Measurements from ENCODE around the gene PROKR1. TPM values are rescaled to one million over a fixed set of nuclear protein-coding genes. Genes with fewer than 3 reads are reported as not detected.
"Not testable (repeated sequence)": the region's sequence is repeated elsewhere in the genome, so short reads cannot be mapped to it uniquely, and the experiment has no call there.

Gene PROKR1
- polyA plus RNA-seq (2013, experiment 1 of 2; ENCODE audit: insufficient read length) = not detected
- polyA plus RNA-seq (2013, experiment 2 of 2; ENCODE audit: insufficient read length) = not detected

DNA sequence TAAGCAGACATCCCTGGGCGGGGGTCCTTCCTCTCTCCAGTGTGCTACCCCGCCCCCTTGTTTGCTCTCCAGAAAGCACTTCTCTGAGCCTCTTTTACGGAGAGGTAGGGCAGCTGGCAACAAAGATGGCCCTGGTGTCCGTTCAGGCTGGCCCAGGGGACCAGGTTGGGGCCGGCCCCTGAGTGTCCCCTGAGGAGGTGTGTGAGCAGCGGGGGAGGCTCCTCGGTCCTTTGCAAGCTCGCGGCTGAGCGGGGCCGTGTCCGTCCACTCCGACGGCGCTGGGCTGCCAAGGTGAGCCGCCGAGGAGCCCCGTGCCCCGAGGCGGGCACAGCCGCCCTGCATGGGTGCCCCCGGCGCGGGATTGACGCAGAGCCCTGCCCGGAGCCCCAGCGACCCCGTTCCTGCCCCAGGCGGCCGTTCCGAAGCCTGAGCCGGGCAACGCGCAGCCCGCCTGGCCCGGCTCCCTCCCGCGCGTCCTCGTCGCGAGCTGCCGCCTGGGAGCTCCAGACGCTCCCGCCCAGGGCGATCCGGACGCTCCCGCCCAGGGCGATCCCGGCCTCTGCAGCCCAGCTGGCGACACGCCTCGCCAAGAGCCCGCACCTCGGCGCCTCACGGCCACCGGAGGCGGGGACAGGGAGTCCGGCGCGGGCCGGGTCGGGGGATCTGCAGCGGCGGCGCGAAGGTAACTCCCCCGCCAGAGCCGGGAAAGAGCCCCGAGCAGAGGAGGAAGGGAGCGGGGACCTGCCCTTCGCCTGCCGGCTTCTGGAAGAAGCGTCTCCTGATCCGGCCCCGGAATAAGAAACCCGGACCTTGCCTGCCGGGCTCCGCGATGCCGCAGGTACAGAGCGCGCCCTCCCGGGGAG is at the start of gene PROKR1:
TSS of gene PROKR1 (plus strand) at position 569 of the 863 bp plus-strand sequence. CDS start 2,243 bp downstream, outside the sequence.
- DNase-seq = peak; percentile 30

DNA sequence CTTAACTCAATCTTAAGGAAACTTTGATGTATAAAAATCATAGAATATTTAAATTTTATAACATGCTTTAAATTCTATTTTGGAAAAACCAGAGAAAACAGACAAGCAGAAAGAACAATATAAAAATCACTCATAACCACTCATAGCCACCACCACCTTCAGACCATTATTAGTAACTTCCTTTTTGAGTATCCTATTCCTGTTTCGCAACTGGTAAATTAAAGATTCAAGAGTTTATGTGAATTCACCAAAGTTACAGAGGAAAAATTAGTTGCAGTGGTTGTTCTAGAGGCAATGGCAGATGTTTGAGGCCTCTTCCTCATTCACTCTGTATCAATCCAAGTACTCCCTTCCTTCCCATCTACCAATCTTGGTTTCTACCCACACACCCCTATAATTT is 49.3 kb upstream of the PROKR1 start:
- no peak for DNase-seq

DNA sequence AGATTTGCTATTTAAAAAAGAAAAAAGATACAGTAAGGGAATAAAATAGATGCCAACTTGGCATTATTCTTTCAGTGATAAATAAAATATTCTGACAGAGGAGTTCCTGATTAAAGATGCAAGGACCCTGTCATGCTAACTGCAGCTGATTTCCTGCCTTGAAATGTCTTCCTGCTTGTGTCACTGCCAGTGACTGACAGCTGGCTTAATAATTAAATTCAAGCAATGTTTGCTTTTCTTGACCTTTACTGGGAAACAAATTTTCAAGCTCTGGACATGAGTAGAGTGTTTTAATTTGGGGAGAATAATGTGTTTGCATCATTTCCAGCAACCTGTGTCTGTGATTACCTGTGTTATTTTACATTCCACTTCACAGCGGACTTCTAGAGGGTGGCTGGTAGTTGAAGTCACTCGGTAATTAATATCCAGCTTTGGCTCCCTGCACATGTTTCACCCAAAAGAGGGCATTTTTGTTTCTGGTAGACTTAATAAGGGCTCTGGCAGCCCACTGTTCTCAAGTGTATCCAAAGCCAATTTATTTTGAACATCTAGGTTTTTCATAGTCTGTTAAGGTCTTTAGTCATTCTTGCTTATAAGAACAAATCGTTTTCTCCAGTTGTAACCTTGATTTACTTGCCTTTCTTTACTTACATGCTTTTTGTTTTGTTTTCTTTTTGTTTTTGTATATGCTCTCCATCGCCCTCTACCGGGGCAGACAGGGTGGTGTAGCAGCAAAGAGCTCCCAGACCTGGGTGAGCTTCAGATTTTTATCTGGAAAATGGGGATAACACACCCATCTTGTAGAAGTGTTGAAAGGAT is 48.5 kb upstream of the PROKR1 start:
- DNase-seq = peak; percentile 39

DNA sequence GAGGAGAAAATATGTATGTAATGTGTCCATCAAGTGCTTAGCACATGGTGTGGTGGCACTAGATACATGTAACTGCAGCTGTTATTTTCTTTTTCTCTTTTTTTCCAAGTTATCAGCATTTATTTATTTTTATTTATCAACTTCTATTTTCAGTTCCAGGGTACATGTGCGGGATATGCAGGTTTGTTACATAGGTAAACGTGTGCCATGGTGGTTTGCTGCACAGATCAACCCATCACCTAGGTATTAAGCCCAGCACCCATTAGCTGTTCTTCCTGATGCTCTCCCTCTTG is 47.9 kb upstream of the PROKR1 start:
- not testable (repeated sequence) for DNase-seq

DNA sequence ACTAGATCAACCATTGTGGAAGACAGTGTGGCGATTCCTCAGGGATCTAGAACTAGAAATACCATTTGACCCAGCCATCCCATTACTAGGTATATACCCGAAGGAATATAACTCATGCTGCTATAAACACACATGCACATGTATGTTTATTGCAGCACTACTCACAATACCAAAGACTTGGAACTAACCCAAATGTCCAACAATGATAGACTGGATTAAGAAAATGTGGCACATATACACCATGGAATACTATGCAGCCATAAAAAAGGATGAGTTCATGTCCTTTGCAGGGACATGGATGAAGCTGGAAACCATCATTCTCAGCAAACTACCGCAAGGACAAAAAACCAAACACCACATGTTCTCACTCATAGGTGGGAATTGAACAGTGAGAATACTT is 42.9 kb upstream of the PROKR1 start:
- DNase-seq = not testable (repeated sequence)

DNA sequence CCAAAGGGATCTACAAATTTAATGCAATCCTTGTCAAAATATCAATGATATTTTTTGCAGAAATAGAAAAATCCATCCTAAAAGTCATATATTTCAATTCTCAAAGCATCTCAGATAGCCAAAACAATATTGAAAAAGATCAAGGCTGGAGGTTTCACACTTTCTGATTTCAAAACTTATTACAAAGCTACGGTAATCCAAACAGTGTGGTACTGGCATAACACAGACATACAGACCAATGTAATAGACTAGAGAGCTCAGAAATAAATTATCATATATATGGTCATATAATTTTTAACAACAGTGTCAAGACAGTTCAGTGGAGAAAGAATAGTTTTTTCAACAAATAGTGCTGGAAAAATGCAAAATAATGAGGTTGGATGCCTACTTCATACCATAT is 40.3 kb upstream of the PROKR1 start:
- DNase-seq = no peak

DNA sequence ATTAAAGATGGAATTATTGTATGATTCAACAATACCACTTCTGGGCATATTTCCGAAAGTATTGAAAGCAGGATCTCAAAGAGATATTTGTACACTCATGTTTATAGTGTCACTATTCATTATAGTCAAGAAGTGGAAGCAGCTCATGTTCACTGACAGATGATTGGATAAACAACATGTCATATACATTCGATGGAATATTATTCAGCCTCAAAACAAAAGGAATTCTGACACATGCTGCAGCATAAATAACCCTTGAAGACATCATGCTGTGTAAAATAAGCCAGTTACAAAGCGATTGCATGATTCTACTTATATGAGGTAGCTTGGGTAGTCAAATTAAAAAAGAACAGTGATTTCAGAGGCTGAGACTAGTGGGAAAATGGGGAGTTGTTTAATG is 39.3 kb upstream of the PROKR1 start:
- DNase-seq = no peak

DNA sequence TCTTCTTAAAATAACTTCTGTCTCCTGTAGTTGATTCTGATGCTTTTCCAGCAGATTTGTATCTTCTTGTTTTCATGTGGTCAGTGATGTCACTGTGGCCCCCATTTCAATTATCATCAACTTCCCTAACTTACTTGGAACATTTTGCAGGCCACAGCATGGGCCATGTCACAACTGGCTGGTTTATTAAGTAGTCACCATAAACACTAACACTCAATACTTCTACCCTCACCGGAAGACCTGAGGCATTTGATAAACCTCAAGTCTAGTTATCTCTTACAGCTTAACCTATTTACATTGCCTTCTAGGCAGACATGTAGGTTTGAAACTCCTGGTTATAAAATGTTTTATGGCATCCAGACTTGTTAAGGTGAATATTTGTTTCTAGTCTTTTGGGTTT is 37.4 kb upstream of the PROKR1 start:
- no peak for DNase-seq

DNA sequence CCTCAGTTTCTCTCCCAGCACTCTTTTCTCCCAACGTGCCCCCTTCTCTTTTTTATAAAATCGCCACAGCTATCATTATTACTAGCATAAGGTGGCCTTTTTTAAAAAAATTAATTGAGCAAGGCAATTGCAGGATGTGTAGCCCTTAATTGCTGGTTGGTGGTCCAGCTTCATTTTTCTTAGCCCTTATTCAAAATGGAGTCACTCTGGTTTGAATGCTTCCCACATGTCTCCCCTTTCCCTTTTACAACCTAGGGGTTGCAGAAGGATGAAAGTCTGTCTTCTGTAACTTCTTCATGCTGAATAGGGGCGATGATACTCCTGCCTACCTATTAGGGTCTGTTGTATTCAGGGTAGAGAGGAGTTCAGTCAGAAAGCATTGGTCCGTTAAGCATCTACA is 36.6 kb upstream of the PROKR1 start:
- DNase-seq = no peak

DNA sequence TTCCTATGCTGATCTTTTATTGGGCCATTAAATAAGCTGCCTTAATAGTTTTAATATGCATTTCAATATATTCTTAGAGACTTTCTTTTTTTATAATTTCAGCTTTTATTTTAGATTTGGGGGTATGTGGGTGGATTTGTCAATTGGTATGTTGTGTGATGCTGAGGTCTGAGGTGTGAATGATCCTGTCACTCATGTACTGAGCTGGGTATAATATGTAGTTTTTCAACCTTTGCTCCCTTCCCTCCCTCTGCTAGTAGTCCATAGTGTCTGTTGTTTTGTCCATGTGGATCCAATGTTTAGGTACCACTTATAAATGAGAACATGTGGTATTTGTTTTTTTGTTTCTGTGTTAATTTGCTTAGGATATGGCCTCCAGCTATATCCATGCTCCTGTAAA is 35.5 kb upstream of the PROKR1 start:
- DNase-seq = no peak

DNA sequence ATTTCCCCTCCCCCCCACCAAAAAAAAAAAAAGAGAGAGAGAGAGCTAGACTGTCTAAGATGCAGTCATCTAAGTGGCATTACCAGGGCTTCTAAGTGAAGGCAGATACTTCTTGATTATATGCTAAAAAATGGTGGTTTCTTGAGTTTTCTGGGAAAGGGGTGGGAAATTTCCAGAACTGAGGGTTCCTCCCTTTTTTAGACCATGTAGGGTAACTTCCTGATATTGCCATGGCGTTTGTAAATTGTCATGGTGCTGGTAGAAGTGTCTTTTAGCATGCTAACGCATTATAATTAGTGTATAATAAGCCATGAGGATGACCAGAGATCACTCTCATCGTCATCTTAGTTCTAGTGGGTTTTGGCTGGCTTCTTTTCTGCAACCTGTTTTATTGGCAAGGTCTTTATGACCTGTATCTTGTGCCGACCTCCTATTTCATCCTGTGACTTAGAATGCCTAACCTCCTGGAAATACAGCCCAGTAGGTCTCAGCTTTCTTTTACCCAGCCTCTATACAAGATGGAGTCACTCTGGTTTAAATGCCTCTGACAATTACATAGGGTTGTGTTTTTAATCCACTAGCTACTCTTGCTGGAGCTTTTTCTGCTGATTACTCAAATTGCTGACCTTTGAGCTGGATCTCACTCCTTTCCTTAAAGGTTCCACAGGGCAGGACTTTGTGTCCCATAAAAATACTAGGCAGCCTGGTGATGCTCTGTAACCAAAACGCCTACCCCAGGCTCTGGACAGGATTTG is 30.4 kb upstream of the PROKR1 start:
- DNase-seq = no peak

DNA sequence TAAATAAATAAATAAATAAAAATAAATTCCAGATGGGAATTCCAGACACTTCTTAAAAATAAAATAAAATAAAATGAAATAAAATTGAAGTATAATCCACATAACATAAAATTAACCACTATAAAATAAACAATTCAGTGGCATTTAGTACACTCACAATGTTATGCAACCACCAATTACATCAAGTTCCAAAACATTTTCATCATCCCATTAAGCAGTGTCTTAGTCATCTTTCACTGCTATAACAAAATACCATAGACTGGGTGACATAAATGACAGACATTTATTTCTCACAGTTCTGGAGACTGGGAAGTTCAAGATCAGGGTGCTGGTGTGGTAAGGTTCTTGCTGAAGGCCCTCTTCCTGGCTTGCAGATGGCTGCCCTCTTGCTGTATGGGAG is 22.6 kb upstream of the PROKR1 start:
- no peak for DNase-seq

DNA sequence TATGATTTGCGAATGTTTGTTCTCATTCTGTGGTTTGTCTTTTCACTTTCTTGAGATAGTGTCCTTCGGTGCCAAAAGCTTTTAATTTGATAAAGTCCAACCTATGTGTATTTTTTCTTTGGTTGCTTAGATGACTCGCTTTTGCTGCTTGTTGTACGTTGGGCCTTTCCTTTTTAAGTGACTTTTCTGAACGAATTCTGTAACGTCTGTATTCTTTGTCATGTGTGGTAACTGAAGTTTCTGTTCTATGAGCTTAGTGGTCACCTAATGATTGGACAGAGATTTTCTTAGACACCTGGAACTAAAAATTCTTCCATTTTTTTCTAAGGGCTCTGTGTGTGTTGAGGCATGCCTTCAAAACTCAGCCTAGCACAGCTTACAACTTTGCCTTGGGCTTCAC is 19.6 kb upstream of the PROKR1 start:
- DNase-seq = no peak

DNA sequence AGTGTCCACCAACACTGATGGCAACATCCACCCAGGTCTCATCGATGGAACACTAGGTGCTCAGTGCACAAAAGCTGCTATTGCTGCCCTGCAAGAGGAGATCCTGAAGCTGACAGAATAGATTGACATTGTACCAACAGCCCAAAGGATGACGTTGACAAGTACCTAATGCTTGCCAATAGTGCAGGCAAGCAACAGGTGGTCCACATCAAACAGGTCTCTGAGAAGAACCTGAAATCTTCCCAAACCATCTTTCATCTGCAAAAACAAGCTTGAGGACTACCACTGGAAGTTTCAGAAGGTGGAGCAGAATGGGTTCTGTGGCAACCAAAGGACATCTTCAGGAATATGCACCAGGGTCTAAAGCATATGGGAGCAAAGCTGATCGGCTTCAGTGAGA is 15.8 kb upstream of the PROKR1 start:
- no peak for DNase-seq

DNA sequence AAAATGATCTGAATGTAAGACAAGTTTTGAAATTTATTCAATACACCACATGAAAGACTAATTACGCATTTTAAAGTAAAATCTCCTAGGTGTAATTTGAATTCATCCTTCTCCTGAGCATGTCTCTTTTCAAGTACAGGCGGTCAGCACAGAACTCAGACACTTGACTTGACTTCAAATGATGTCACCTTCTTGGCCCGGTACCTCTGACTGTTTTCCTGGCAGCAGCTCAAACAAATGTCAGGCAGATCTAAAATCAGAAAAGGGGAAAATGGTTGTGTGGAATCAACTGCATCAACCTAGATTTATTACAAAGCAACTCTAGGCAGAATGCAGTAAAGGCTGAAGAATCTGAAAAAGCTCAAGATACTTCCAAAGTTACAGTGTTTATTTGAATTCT is 11.4 kb upstream of the PROKR1 start:
- no peak for DNase-seq

DNA sequence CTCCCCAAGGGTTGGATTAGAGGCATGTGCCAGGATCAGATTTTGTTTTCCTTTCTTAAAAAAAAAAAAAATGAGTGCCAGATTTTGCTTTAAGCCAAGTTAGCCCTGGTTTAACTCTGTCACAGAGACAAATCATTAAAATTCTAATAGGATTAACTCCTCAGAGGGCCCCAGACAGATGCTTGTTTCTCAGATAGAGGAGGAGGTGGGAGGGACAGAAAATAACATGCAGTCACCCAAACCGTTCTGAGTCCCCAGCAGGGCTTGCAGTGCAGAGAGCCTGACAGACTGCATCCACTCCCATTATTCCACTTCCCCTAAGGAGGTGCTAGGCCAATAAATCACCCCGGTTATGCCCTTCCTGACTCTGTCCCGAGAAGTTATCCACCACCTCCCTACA is 6.3 kb upstream of the PROKR1 start:
- no peak for DNase-seq

DNA sequence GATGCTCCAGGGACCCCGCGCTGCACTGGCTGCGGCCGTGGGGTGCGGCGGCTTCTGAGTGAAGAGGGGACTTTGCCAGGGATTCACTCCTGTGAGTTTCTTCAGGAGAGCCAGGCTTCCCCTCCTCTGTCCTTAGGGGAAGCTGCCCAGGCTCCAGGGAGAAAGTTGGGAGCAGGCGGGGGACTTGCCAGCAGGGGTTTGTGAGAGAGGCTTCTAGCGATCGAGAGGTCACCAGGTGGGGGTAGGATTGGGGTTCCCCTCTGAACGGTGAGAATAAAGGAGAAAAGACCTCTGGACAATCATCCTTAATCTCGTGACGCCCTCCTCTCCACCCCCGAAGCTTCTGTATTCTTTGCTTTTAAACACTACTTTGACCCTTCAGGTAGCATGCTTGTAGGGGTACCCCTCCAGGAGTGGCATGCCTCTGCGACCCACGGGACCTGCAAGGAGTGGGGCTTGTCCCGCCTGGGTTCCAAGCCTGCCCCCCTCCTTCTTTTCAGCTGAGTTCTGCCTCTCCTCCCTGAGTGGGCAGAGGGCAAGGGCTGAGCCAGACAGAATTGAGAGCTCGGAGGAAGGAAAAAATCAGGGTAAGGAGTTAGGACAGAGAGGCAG is 601 bp downstream of the PROKR1 start:
- DNase-seq = no peak

DNA sequence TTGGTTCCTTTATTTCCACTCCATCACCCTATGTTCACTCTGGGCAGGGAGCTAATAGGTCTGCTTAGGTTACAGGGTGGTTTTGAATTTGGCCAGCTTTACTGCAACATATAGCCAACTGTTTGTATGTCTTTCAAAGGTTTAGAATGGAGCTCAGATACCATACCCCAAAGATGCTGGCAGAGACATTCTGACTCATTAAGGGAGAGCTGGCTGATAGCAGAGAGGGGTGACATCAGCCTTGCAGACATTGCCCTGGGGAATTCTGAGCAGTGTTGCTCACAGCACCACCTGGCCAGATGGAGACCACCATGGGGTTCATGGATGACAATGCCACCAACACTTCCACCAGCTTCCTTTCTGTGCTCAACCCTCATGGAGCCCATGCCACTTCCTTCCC is 2.1 kb downstream of the PROKR1 start:
- DNase-seq = peak; percentile 1

DNA sequence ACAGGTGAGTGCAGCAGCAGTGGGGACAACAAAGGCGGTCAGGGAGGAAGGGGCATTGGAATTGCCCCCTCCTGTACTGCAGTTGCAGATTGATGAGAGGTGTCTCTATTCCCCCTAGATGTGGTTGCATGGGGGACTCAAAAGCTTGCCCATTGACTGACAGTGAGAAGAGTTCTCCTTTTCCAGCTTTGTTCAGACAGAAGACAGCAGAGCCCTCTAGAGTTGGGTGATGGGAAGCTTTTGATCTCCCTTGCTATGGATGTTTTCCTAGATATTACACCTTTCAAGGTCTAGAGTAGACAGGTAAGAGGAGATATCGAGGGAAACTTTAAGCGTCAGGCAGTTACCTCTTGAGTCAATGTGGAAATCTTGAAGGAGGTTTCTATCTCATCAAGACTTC is 2.9 kb downstream of the PROKR1 start:
- no peak for DNase-seq

DNA sequence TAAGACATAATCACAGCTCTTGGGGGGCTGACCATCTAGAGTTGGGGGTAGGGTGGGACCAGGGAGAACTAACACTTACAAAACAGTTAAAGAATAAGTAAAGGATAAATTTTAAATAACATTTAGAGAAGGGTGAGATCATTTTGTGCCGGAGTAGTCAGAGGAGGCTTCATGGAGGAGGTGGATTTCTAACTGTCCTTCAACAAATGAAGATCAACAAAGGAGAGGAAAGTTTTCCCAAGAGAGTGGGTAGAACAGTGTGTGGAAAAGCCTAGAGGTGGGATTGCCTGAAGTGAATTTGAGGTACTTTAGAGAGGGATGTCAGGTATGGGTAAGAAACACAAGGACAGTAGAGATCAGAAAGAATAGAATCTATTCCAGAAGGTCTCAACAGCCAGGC is 7.3 kb downstream of the PROKR1 start:
- DNase-seq = no peak

DNA sequence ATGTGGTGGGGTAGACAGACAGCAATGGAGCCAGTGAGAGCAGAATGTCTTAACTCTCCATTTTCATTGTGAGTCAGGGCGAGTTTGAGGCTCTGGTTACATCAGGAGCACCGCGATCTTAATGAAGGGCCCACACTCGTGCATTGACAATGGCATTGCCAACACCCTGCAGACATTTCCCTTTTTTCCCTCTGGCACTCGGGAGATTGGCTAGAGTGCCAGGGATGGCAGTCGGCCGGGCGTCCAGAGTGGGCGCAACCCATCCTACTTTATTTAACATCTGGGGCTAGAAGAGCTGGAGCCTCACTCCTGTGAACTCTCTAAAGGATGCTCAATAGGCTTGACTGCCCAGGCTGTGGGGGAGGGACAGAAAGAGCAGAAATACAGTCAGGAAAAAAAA is 9.7 kb downstream of the PROKR1 start:
- DNase-seq = no peak

DNA sequence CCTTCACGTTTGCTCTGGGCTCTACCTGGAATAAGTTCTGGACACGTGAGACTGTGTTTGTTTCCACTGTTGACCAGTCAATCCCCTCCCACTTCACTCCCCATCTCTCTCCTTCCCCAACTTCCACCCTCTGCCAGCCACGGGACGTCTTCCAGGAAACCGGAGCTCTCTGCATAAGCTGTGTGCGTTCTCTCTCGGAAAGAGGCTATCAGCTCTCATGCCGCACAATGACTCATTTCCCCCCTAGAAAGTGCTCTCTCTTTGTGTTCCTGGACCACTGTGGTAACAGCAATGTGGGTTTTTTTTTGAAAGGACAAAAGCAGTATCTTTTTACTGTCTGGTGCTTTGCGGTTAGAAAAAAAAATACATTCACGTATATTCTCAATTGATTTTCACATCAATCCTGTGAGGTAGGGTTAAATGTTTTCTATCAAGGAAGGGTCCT is 10.2 kb downstream of the PROKR1 start:
- DNase-seq = peak; percentile 57

DNA sequence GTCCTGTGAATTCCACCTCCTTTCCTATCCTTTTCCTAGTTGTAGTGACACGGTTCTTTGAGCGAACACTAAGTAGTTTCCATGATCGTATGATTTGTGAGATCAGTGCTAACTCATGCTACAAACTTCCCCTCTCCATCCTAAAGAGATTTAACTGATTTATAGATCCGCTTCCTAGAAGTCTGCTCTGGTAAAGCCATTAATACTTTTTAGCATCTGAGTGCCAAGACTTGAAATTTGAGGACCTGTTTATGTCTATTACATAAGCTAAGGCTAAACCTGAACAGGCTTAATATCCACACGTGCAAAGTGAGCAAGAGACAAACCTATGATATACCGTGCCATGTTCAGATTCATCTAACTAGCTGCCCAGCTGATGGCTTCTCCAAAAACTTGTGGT is 14.9 kb downstream of the PROKR1 start:
- DNase-seq = no peak

Measured in fibroblast of skin of back (primary cell).